HEK293 (cell line): ENCODE measurements around the gene HPGD.

Source experiments
- CTCF ChIA-PET: fragments of 350-600 bp; formaldehyde crosslinking; extraction: SDS; loops from one replicate; lab custom pipeline; 2021; ENCODE audit warnings: antibody characterized with exemption; lab: Yijun Ruan, JAX
- POLR2A ChIA-PET: fragments of 300-600 bp; formaldehyde crosslinking; extraction: SDS; loops from one replicate; lab custom pipeline; 2020; ENCODE audit warnings: antibody characterized with exemption, inconsistent platforms; lab: Yijun Ruan, JAX
- H3K27ac ChIP-seq: fragments of 200-500 bp; sonication (Bioruptor generic); 2 replicates; pipeline ENCODE4 v1.5.1; 2014; ENCODE audit warnings: low read depth, low read length, control low read depth, inconsistent platforms; ENCODE audit errors: extremely low read depth
- H3K36me3 ChIP-seq, 2 experiments: fragments of 200-500 bp in 1 of 2; sonication (Bioruptor generic) in 1 of 2; 1 replicate in 1 of 2; 2 replicates in 1 of 2; pipeline ENCODE4 v1.5.1; 2014 to 2017; ENCODE audit warnings: inconsistent platforms in 2 of 2, low read length in 2 of 2; ENCODE audit not compliant: control insufficient read depth in 2 of 2, insufficient read depth in 1 of 2
- H3K4me1 ChIP-seq: fragments of 200-500 bp; sonication (Bioruptor generic); 2 replicates; pipeline ENCODE4 v1.5.1; 2014; ENCODE audit warnings: mild to moderate bottlenecking, low read length, inconsistent platforms; ENCODE audit not compliant: control insufficient read depth, insufficient read depth
- H3K4me3 ChIP-seq: 2 replicates; pipeline ENCODE4 v1.5.1; 2011; ENCODE audit warnings: low read depth, mild to moderate bottlenecking, control low read depth, low read length, moderate library complexity
- H3K9me3 ChIP-seq: fragments of 200-500 bp; sonication (Bioruptor generic); 2 replicates; pipeline ENCODE4 v1.5.1; 2014; ENCODE audit warnings: low read depth, low read length, inconsistent platforms; ENCODE audit not compliant: control insufficient read depth, insufficient read depth
- HIC1 ChIP-seq: fragments of 450-650 bp; formaldehyde crosslinking; IDR thresholded peaks from 2 replicates; pipeline ENCODE4 v1.5.1; 2016; ENCODE audit warnings: missing biosample characterization, missing genetic modification characterization
- HOXA7 ChIP-seq: sonication (generic); formaldehyde crosslinking; IDR thresholded peaks from 2 replicates; pipeline ENCODE4 v1.8.1; 2022; ENCODE audit warnings: missing genetic modification reagents, borderline replicate concordance
- KLF10 ChIP-seq: fragments of 450-650 bp; IDR thresholded peaks from 2 replicates; pipeline ENCODE4 v1.5.1; 2018; ENCODE audit warnings: missing biosample characterization, mild to moderate bottlenecking, missing genetic modification characterization
- MEIS1 ChIP-seq: sonication (generic); formaldehyde crosslinking; IDR thresholded peaks from 2 replicates; pipeline ENCODE4 v1.8.1; 2022; ENCODE audit warnings: missing genetic modification reagents, mild to moderate bottlenecking, borderline replicate concordance
- MYNN ChIP-seq: fragments of 450-650 bp; formaldehyde crosslinking; IDR thresholded peaks from 2 replicates; pipeline ENCODE4 v1.5.1; 2016; ENCODE audit warnings: missing biosample characterization, missing genetic modification characterization, borderline replicate concordance
- OSR2 ChIP-seq: fragments of 450-650 bp; formaldehyde crosslinking; IDR thresholded peaks from 2 replicates; pipeline ENCODE4 v1.5.1; 2016; ENCODE audit warnings: missing biosample characterization, missing genetic modification characterization
- PRDM4 ChIP-seq: fragments of 450-650 bp; formaldehyde crosslinking; IDR thresholded peaks from 2 replicates; pipeline ENCODE4 v1.5.1; 2017; ENCODE audit warnings: missing biosample characterization, missing genetic modification characterization
- REPIN1 ChIP-seq: fragments of 450-650 bp; formaldehyde crosslinking; IDR thresholded peaks from 2 replicates; pipeline ENCODE4 v1.5.1; 2017; ENCODE audit warnings: missing biosample characterization, missing genetic modification characterization, low read depth
- TSHZ1 ChIP-seq: fragments of 450-650 bp; formaldehyde crosslinking; IDR thresholded peaks from 2 replicates; pipeline ENCODE4 v1.5.1; 2016; ENCODE audit warnings: missing biosample characterization, missing genetic modification characterization, borderline replicate concordance
- ZNF132 ChIP-seq: fragments of 450-650 bp; formaldehyde crosslinking; IDR thresholded peaks from 2 replicates; pipeline ENCODE4 v1.5.1; 2017; ENCODE audit warnings: missing biosample characterization, missing genetic modification characterization, borderline replicate concordance
- ZNF148 ChIP-seq: fragments of 450-650 bp; formaldehyde crosslinking; IDR thresholded peaks from 2 replicates; pipeline ENCODE4 v1.5.0; 2017; ENCODE audit warnings: missing biosample characterization, missing genetic modification characterization, borderline replicate concordance
- ZNF174 ChIP-seq: fragments of 450-650 bp; formaldehyde crosslinking; IDR thresholded peaks from 2 replicates; pipeline ENCODE4 v1.5.0; 2017; ENCODE audit warnings: missing biosample characterization, mild to moderate bottlenecking, missing genetic modification characterization
- ZNF214 ChIP-seq: fragments of 450-650 bp; formaldehyde crosslinking; IDR thresholded peaks from 2 replicates; pipeline ENCODE4 v1.5.1; 2017; ENCODE audit warnings: missing biosample characterization, mild to moderate bottlenecking, missing genetic modification characterization, borderline replicate concordance
- ZNF221 ChIP-seq: fragments of 450-650 bp; formaldehyde crosslinking; IDR thresholded peaks from 2 replicates; pipeline ENCODE4 v1.5.1; 2017; ENCODE audit warnings: missing biosample characterization, missing genetic modification characterization, borderline replicate concordance
- ZNF266 ChIP-seq: fragments of 450-650 bp; formaldehyde crosslinking; IDR thresholded peaks from 2 replicates; pipeline ENCODE4 v1.5.1; 2016; ENCODE audit warnings: missing biosample characterization, missing genetic modification characterization, low read depth
- ZNF394 ChIP-seq: fragments of 450-650 bp; formaldehyde crosslinking; IDR thresholded peaks from 2 replicates; pipeline ENCODE4 v1.5.1; 2016; ENCODE audit warnings: missing biosample characterization, missing genetic modification characterization, mild to moderate bottlenecking, moderate library complexity, borderline replicate concordance
- ZNF398 ChIP-seq: fragments of 450-650 bp; formaldehyde crosslinking; IDR thresholded peaks from 2 replicates; pipeline ENCODE4 v1.5.1; 2017; ENCODE audit warnings: missing biosample characterization, missing genetic modification characterization
- ZNF558 ChIP-seq: fragments of 450-650 bp; formaldehyde crosslinking; IDR thresholded peaks from 2 replicates; pipeline ENCODE4 v1.5.1; 2016; ENCODE audit warnings: missing biosample characterization, missing genetic modification characterization
- ZNF645 ChIP-seq: fragments of 450-650 bp; formaldehyde crosslinking; IDR thresholded peaks from 2 replicates; pipeline ENCODE4; 2016; ENCODE audit warnings: missing biosample characterization, missing genetic modification characterization
- ZNF837 ChIP-seq: fragments of 450-650 bp; formaldehyde crosslinking; IDR thresholded peaks from 2 replicates; pipeline ENCODE4 v1.5.1; 2016; ENCODE audit warnings: missing biosample characterization, missing genetic modification characterization
- ZNF843 ChIP-seq: fragments of 450-650 bp; formaldehyde crosslinking; IDR thresholded peaks from 2 replicates; pipeline ENCODE4 v1.5.1; 2016; ENCODE audit warnings: missing biosample characterization, missing genetic modification characterization
- ZSCAN30 ChIP-seq: fragments of 450-650 bp; IDR thresholded peaks from 2 replicates; pipeline ENCODE4 v1.5.1; 2018; ENCODE audit warnings: missing biosample characterization, mild to moderate bottlenecking, missing genetic modification characterization, moderate library complexity

HPGD gene

GRCh38 chr4:174467107-174467506 lies 55.2 kb downstream of the HPGD start:
- no peak overlapping the region for H3K4me3 ChIP-seq
- no peak for TF ChIP-seq ZNF645 (tag by site-specific recombination)
- TF ChIP-seq HIC1 = no peak
- no peak for TF ChIP-seq REPIN1
- TF ChIP-seq ZNF558 (tag by site-specific recombination) = no peak
- TF ChIP-seq ZNF843 = no peak
- no peak for TF ChIP-seq ZNF214 (tag by site-specific recombination)
- TF ChIP-seq MEIS1 (CRISPR knock-in tag) = no peak
- TF ChIP-seq ZNF148 = no peak
- H3K9me3 ChIP-seq = no peaks in the 10 kb centered on the region
- ChIA-PET POLR2A (no interaction called here), CTCF (no interaction called here)
- no peaks in the 10 kb centered on the region for H3K36me3 ChIP-seq
- 0 out of 2 replicates have a peak, but pooled peaks cover under 1% of the 10 kb centered on the region for H3K4me1 ChIP-seq
- no peak overlapping the region for H3K27ac ChIP-seq

GRCh38 chr4:174464949-174465348 lies 57.3 kb downstream of the HPGD start:
- H3K4me1 ChIP-seq = peaks cover 11% of the 10 kb centered on the region
- ChIA-PET POLR2A (no interaction called here), CTCF (interaction anchor here (0.7 kb wide), 1 partner anchor 117 kb away, joined by 4 read pairs; no protein-coding TSS in a partner anchor)
- H3K4me3 ChIP-seq = no peak overlapping the region
- no peaks in the 10 kb centered on the region for H3K36me3 ChIP-seq
- H3K9me3 ChIP-seq = no peaks in the 10 kb centered on the region
- no peak overlapping the region for H3K27ac ChIP-seq
- TF ChIP-seq OSR2 (tag by site-specific recombination) = no peak
- no peak for TF ChIP-seq ZNF398 (tag by site-specific recombination)
- TF ChIP-seq ZNF174 = no peak
- no peak for TF ChIP-seq ZSCAN30 (tag by site-specific recombination)
- TF ChIP-seq MYNN (tag by site-specific recombination) = no peak
- no peak for TF ChIP-seq ZNF132 (tag by site-specific recombination)
- TF ChIP-seq ZNF266 = no peak
- no peak for TF ChIP-seq ZNF394
- TF ChIP-seq KLF10 (tag by site-specific recombination) = no peak
- TF ChIP-seq TSHZ1 (tag by site-specific recombination) = no peak
- no peak for TF ChIP-seq ZNF837 (tag by site-specific recombination)
- no peak for TF ChIP-seq HOXA7
- TF ChIP-seq PRDM4 (tag by site-specific recombination) = no peak
- no peak for TF ChIP-seq ZNF221 (tag by site-specific recombination)
